GM23338 (cell line): Measurements from ENCODE around the gene RTKN. TPM values are rescaled to one million over a fixed set of nuclear protein-coding genes. Genes with fewer than 3 reads are reported as not detected.

Experiments used
- ATAC-seq: fragments of 200-7000 bp; cut with Tn5 transposase; 3 replicates; pipeline ENCODE4 v1.9.1; 2020
- DNase-seq: peaks from one replicate; pipeline ENCODE4 v3.0.0-alpha.2; 2015; ENCODE audit warnings: low spot score
- H2AFZ ChIP-seq: fragments of 200-600 bp; sonication (generic); 2 replicates; pipeline ENCODE4 v1.8.0; 2016; ENCODE audit warnings: antibody characterized with exemption, mild to moderate bottlenecking, moderate library complexity
- H3F3A ChIP-seq: fragments of 200-600 bp; sonication (generic); replicated peaks from 2 replicates; pipeline ENCODE4 v1.8.0; 2017; ENCODE audit warnings: antibody characterized with exemption, mixed run types, low read depth
- H3K27ac ChIP-seq: fragments of 200-600 bp; sonication (generic); 2 replicates; pipeline ENCODE4 v1.6.1; 2016; ENCODE audit warnings: low read depth
- H3K27me3 ChIP-seq: fragments of 200-600 bp; sonication (generic); 2 replicates; pipeline ENCODE4 v1.8.0; 2016; ENCODE audit warnings: mild to moderate bottlenecking, mixed run types, moderate library complexity; ENCODE audit not compliant: insufficient read depth
- H3K36me3 ChIP-seq: fragments of 200-600 bp; sonication (generic); 2 replicates; pipeline ENCODE4 v1.8.0; 2016; ENCODE audit warnings: mild to moderate bottlenecking; ENCODE audit not compliant: insufficient read depth
- H3K4me1 ChIP-seq: fragments of 200-600 bp; sonication (generic); 2 replicates; pipeline ENCODE4 v1.8.0; 2016; ENCODE audit warnings: mild to moderate bottlenecking, moderate library complexity; ENCODE audit not compliant: insufficient read depth
- H3K4me2 ChIP-seq: fragments of 200-600 bp; sonication (generic); 2 replicates; pipeline ENCODE4 v1.7.1; 2017; ENCODE audit warnings: mixed run types
- H3K4me3 ChIP-seq: fragments of 200-600 bp; sonication (generic); 2 replicates; pipeline ENCODE4 v1.6.1; 2016; ENCODE audit warnings: mixed run types
- H3K79me2 ChIP-seq: fragments of 200-600 bp; sonication (generic); replicated peaks from 2 replicates; pipeline ENCODE4 v1.8.0; 2017; ENCODE audit warnings: mild to moderate bottlenecking; ENCODE audit not compliant: insufficient read depth
- H3K9me2 ChIP-seq: fragments of 200-600 bp; sonication (generic); 2 replicates; pipeline ENCODE4 v1.8.0; 2017; ENCODE audit not compliant: insufficient read depth
- H4K20me1 ChIP-seq: fragments of 200-600 bp; sonication (generic); replicated peaks from 2 replicates; pipeline ENCODE4 v1.8.0; 2017; ENCODE audit warnings: mild to moderate bottlenecking; ENCODE audit not compliant: insufficient read depth
- H3K27ac Mint-ChIP-seq: 2 replicates; pipeline ENCODE4 v1.8.0; 2020; ENCODE audit warnings: inconsistent platforms, mild to moderate bottlenecking, moderate library complexity, mixed read lengths
- H3K27me3 Mint-ChIP-seq: 3 replicates; pipeline ENCODE4 v1.8.0; 2022; ENCODE audit warnings: low read depth, mild to moderate bottlenecking, moderate library complexity, mixed read lengths, inconsistent platforms; ENCODE audit not compliant: insufficient read depth, poor library complexity
- H3K36me3 Mint-ChIP-seq: 3 replicates; pipeline ENCODE4 v1.8.0; 2021; ENCODE audit warnings: low read depth, mild to moderate bottlenecking, inconsistent platforms, moderate library complexity, mixed read lengths
- H3K4me1 Mint-ChIP-seq: 3 replicates; pipeline ENCODE4 v1.8.0; 2020; ENCODE audit warnings: mild to moderate bottlenecking, inconsistent platforms, mixed read lengths
- H3K4me3 Mint-ChIP-seq: 3 replicates; pipeline ENCODE4 v1.8.0; 2021; ENCODE audit warnings: moderate library complexity, mild to moderate bottlenecking, inconsistent platforms, mixed read lengths
- H3K9me3 Mint-ChIP-seq: 3 replicates; pipeline ENCODE4 v1.8.0; 2020; ENCODE audit warnings: moderate library complexity, mild to moderate bottlenecking, inconsistent platforms, mixed read lengths
- CREB1 ChIP-seq: fragments of 250-450 bp; sonication (Bioruptor Pico); IDR thresholded peaks from 2 replicates; pipeline ENCODE4 v1.5.0; 2020; ENCODE audit warnings: low read depth, mild to moderate bottlenecking, moderate library complexity
- JUNB ChIP-seq: IDR thresholded peaks from one replicate; pipeline ENCODE4 v1.6.1; 2016; ENCODE audit warnings: antibody characterized with exemption; ENCODE audit not compliant: unreplicated experiment
- POLR2AphosphoS5 ChIP-seq: IDR thresholded peaks from 2 replicates; pipeline ENCODE4 v1.6.1; 2016; ENCODE audit warnings: antibody characterized with exemption, low read depth
- STAT1 ChIP-seq: IDR thresholded peaks from one replicate; pipeline ENCODE4 v1.6.1; 2016; ENCODE audit warnings: antibody characterized with exemption; ENCODE audit not compliant: unreplicated experiment
- ZNF114 ChIP-seq: fragments of 250-450 bp; sonication (Bioruptor Pico); IDR thresholded peaks from 2 replicates; pipeline ENCODE4 v1.5.0; 2020; ENCODE audit warnings: mild to moderate bottlenecking, moderate library complexity
- ZNF331 ChIP-seq: fragments of 250-450 bp; sonication (Bioruptor Pico); IDR thresholded peaks from 2 replicates; pipeline ENCODE4 v1.5.0; 2020; ENCODE audit warnings: low read depth, mild to moderate bottlenecking, moderate library complexity
- polyA plus RNA-seq: library from polyadenylated mRNA; unstranded; fragments of >200 nt; fragmentation: Nextera tagmentation; extraction: Ambion mirVana; gene quantifications from 2 replicates; pipeline ENCODE4 v1.2.1, GENCODE V29; 2016
- total RNA-seq: library from RNA; depleted of rRNA; stranded (reverse); fragments of >200 nt; shearing (Covaris generic); gene quantifications from 2 replicates; pipeline ENCODE4 v1.2.3, GENCODE V29; 2014
- TF ChIP-seq, protein P1 (sequence below): fragments of 250-450 bp; sonication (Bioruptor Pico); IDR thresholded peaks from 2 replicates; pipeline ENCODE4 v1.5.0; 2020; ENCODE audit warnings: mild to moderate bottlenecking, moderate library complexity

Gene RTKN
- total and polyA plus RNA-seq, 2 experiments from 2014 or later: 24.5 to 50.0 TPM

GRCh38 chr2:74458132-74458937 is 16.6 kb upstream of the RTKN start, which contains the start of gene WBP1 (continued):
- TF ChIP-seq, protein P1, sequence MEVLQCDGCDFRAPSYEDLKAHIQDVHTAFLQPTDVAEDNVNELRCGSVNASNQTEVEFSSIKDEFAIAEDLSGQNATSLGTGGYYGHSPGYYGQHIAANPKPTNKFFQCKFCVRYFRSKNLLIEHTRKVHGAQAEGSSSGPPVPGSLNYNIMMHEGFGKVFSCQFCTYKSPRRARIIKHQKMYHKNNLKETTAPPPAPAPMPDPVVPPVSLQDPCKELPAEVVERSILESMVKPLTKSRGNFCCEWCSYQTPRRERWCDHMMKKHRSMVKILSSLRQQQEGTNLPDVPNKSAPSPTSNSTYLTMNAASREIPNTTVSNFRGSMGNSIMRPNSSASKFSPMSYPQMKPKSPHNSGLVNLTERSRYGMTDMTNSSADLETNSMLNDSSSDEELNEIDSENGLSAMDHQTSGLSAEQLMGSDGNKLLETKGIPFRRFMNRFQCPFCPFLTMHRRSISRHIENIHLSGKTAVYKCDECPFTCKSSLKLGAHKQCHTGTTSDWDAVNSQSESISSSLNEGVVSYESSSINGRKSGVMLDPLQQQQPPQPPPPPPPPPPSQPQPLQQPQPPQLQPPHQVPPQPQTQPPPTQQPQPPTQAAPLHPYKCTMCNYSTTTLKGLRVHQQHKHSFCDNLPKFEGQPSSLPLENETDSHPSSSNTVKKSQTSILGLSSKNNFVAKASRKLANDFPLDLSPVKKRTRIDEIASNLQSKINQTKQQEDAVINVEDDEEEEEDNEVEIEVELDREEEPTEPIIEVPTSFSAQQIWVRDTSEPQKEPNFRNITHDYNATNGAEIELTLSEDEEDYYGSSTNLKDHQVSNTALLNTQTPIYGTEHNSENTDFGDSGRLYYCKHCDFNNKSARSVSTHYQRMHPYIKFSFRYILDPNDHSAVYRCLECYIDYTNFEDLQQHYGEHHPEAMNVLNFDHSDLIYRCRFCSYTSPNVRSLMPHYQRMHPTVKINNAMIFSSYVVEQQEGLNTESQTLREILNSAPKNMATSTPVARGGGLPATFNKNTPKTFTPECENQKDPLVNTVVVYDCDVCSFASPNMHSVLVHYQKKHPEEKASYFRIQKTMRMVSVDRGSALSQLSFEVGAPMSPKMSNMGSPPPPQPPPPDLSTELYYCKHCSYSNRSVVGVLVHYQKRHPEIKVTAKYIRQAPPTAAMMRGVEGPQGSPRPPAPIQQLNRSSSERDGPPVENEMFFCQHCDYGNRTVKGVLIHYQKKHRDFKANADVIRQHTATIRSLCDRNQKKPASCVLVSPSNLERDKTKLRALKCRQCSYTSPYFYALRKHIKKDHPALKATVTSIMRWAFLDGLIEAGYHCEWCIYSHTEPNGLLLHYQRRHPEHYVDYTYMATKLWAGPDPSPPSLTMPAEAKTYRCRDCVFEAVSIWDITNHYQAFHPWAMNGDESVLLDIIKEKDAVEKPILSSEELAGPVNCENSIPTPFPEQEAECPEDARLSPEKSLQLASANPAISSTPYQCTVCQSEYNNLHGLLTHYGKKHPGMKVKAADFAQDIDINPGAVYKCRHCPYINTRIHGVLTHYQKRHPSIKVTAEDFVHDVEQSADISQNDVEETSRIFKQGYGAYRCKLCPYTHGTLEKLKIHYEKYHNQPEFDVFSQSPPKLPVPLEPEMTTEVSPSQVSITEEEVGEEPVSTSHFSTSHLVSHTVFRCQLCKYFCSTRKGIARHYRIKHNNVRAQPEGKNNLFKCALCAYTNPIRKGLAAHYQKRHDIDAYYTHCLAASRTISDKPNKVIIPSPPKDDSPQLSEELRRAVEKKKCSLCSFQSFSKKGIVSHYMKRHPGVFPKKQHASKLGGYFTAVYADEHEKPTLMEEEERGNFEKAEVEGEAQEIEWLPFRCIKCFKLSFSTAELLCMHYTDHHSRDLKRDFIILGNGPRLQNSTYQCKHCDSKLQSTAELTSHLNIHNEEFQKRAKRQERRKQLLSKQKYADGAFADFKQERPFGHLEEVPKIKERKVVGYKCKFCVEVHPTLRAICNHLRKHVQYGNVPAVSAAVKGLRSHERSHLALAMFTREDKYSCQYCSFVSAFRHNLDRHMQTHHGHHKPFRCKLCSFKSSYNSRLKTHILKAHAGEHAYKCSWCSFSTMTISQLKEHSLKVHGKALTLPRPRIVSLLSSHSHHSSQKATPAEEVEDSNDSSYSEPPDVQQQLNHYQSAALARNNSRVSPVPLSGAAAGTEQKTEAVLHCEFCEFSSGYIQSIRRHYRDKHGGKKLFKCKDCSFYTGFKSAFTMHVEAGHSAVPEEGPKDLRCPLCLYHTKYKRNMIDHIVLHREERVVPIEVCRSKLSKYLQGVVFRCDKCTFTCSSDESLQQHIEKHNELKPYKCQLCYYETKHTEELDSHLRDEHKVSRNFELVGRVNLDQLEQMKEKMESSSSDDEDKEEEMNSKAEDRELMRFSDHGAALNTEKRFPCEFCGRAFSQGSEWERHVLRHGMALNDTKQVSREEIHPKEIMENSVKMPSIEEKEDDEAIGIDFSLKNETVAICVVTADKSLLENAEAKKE: no peak
- TF ChIP-seq CREB1 (CRISPR knock-in tag) (peak; percentile 88), ZNF331 (CRISPR knock-in tag) (no peak), JUNB (no peak)

- DNase-seq: peak; percentile 87
- Histone ChIP-seq H3K9me2 (no peaks in the 10 kb centered on the region), H4K20me1 (peaks cover 4% of the 10 kb centered on the region; the same call in 1 of the 2 replicates), H3K79me2 (peaks cover 5% of the 10 kb centered on the region), H3K4me2 (peak overlapping the region; percentile 88), H3K27ac (peak overlapping the region; percentile 98), H3K27me3 (no peaks in the 10 kb centered on the region), H3K4me1 (peaks cover 17% of the 10 kb centered on the region), H2AFZ (no peak overlapping the region), H3F3A (peaks cover 19% of the 10 kb centered on the region), H3K4me3 (peak overlapping the region; percentile 70), H3K36me3 (no peaks in the 10 kb centered on the region; the same call in 1 of the 2 replicates)
- H3K9me3 Mint-ChIP-seq: no peaks in the 10 kb centered on the region; the same call in 1 of the 3 replicates
- peaks cover 24% of the 10 kb centered on the region for H3K27me3 Mint-ChIP-seq
- peaks cover 32% of the 10 kb centered on the region for H3K4me1 Mint-ChIP-seq
- ATAC-seq: peak; percentile 61
- TF ChIP-seq, protein P1: no peak
- TF ChIP-seq ZNF114 (CRISPR knock-in tag) (no peak), CREB1 (CRISPR knock-in tag) (no peak), STAT1 (no peak), POLR2AphosphoS5 (peak; percentile 87)
- peak overlapping the region; percentile 94 for H3K4me3 Mint-ChIP-seq
- peaks cover 10% of the 10 kb centered on the region for H3K36me3 Mint-ChIP-seq
- peak overlapping the region; percentile 97 for H3K27ac Mint-ChIP-seq
These were observed 15.9 kb upstream of the RTKN start for GRCh38 chr2:74457549-74458131.
